ENCODE data around the gene PTX3.

The PTX3 gene

GRCh38 chr3:157444797-157445184 is 8.1 kb downstream of the PTX3 start:
- Histone ChIP-seq H3K79me2 (ENCODE audit: insufficient read depth, low read depth) (no peaks in the 10 kb centered on the region), H3K9ac (no peak overlapping the region), H3K4me3 (IDR thresholded peaks at IDR 0.05; ENCODE audit: insufficient read depth, low read depth, low read length) (no peak overlapping the region), H4K20me1 (ENCODE audit: insufficient read depth) (no peaks in the 10 kb centered on the region), H3K4me1 (ENCODE audit: low read depth, poor library complexity, severe bottlenecking) (no peaks in the 10 kb centered on the region), H3K27ac (no peak overlapping the region), H3K36me3 (ENCODE audit: insufficient read depth) (no peaks in the 10 kb centered on the region), H2AFZ (ENCODE audit: low read depth) (no peak overlapping the region), H3K4me2 (no peak overlapping the region), H3K27me3 (ENCODE audit: insufficient read depth, low read depth) (no peaks in the 10 kb centered on the region)
- no peak for TF ChIP-seq CTCF (conservative IDR thresholded peaks at IDR 0.05; ENCODE audit: low read depth, low read length)

- Histone ChIP-seq H3K4me1 (ENCODE audit: low read depth, poor library complexity, severe bottlenecking) (no peaks in the 10 kb centered on the region), H3K9ac (no peak overlapping the region), H3K27ac (no peak overlapping the region), H3K27me3 (ENCODE audit: insufficient read depth, low read depth) (no peaks in the 10 kb centered on the region), H3K4me3 (IDR thresholded peaks at IDR 0.05; ENCODE audit: insufficient read depth, low read depth, low read length) (no peak overlapping the region), H3K79me2 (ENCODE audit: insufficient read depth, low read depth) (no peaks in the 10 kb centered on the region), H4K20me1 (ENCODE audit: insufficient read depth) (no peaks in the 10 kb centered on the region), H2AFZ (ENCODE audit: low read depth) (no peak overlapping the region), H3K36me3 (ENCODE audit: insufficient read depth) (no peaks in the 10 kb centered on the region), H3K4me2 (no peak overlapping the region)
- TF ChIP-seq CTCF (conservative IDR thresholded peaks at IDR 0.05; ENCODE audit: low read depth, low read length) = no peak
These were observed 9.2 kb downstream of the PTX3 start for GRCh38 chr3:157445857-157446256.

GRCh38 chr3:157447026-157447694 is 10.5 kb downstream of the PTX3 start:
- Histone ChIP-seq H3K4me2 (no peak overlapping the region), H3K9ac (no peak overlapping the region), H4K20me1 (ENCODE audit: insufficient read depth) (no peaks in the 10 kb centered on the region), H3K27ac (no peak overlapping the region), H2AFZ (ENCODE audit: low read depth) (no peak overlapping the region), H3K4me1 (ENCODE audit: low read depth, poor library complexity, severe bottlenecking) (no peaks in the 10 kb centered on the region), H3K27me3 (ENCODE audit: insufficient read depth, low read depth) (no peaks in the 10 kb centered on the region), H3K36me3 (ENCODE audit: insufficient read depth) (no peaks in the 10 kb centered on the region), H3K4me3 (IDR thresholded peaks at IDR 0.05; ENCODE audit: insufficient read depth, low read depth, low read length) (no peak overlapping the region), H3K79me2 (ENCODE audit: insufficient read depth, low read depth) (no peaks in the 10 kb centered on the region)
- 0 out of 2 replicates have a peak, but pooled peaks have one; percentile 19 for TF ChIP-seq CTCF (conservative IDR thresholded peaks at IDR 0.05; ENCODE audit: low read depth, low read length)

- Histone ChIP-seq H3K27ac (no peak overlapping the region), H3K4me1 (ENCODE audit: low read depth, poor library complexity, severe bottlenecking) (no peaks in the 10 kb centered on the region), H3K4me2 (no peak overlapping the region), H2AFZ (ENCODE audit: low read depth) (no peak overlapping the region), H3K79me2 (ENCODE audit: insufficient read depth, low read depth) (no peaks in the 10 kb centered on the region), H3K9ac (no peak overlapping the region), H3K4me3 (IDR thresholded peaks at IDR 0.05; ENCODE audit: insufficient read depth, low read depth, low read length) (no peak overlapping the region), H3K27me3 (ENCODE audit: insufficient read depth, low read depth) (no peaks in the 10 kb centered on the region), H4K20me1 (ENCODE audit: insufficient read depth) (no peaks in the 10 kb centered on the region), H3K36me3 (ENCODE audit: insufficient read depth) (no peaks in the 10 kb centered on the region)
- no peak for TF ChIP-seq CTCF (conservative IDR thresholded peaks at IDR 0.05; ENCODE audit: low read depth, low read length)
These were observed 15.4 kb downstream of the PTX3 start for GRCh38 chr3:157452097-157452496.
